Measurements from ENCODE around the gene NDC80.
"Not testable (repeated sequence)": the region's sequence is repeated elsewhere in the genome, so short reads cannot be mapped to it uniquely, and the experiment has no call there.

NDC80 gene

GRCh38 chr18:2629003-2629402 lies 57.6 kb downstream of the NDC80 start:
- no peak for DNase-seq

DNA sequence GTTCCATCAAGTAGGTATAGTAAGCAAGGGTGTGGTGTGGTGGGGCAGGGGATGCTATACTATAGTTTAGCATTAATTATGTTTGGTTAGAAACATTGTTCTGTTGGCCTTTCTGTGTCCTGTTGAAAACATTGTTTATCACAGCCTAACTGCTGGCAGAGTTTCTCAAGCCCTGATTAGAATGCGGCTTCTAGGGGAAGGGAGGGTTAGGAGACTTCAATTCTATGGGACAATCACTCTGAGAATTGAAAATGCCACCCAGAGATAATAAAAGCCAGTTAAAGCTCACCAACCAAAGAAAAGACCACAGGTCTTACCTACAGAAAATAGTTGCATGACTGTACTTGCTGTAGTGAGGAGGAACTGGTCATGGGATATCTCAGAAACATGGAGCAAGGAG lies 64.2 kb downstream of the NDC80 start:
- no peak for DNase-seq

- DNase-seq, result no peak
Observed at GRCh38 chr18:2636126-2636631, 64.8 kb downstream of the NDC80 start.

DNA sequence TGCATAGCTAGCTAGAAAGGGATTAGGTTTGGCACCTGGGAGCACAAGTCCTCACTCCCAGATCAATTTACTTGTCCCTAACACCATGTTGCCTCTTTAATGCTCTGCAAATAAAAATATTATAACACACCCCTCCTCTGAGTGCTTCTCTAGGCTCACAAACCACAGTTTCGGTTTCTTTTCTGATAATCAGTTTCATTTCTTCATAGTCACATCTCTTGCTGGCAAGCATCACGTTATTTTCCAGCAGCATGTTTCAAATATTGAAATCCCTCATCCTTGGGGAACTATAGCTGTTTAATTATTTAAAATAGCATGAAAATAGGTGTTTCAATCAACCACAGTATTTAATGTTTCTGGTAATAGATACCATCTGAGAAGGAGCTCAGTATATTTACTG lies 70.3 kb downstream of the NDC80 start:
- DNase-seq, result no peak

GRCh38 chr18:2642771-2643170 lies 71.4 kb downstream of the NDC80 start:
- DNase-seq, result no peak

DNA sequence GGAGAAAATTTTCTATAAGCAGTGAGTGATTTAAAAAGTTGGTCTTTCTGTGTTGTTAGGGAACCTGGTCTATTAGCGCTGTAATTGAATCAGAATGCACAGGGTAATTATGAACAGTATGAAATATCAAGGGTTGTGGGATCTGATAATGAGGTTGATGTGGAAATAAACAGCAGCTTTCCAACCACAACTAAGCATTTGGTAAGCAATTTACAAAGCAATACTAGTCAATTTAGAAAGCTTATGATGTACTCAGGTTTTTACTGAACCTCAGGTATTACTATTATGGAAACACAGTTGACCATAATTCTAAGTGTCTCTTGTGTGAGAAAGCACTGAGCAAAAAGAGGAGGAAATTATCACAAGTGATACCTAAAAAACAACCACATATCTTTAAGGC lies 73.2 kb downstream of the NDC80 start:
- no peak for DNase-seq

DNA sequence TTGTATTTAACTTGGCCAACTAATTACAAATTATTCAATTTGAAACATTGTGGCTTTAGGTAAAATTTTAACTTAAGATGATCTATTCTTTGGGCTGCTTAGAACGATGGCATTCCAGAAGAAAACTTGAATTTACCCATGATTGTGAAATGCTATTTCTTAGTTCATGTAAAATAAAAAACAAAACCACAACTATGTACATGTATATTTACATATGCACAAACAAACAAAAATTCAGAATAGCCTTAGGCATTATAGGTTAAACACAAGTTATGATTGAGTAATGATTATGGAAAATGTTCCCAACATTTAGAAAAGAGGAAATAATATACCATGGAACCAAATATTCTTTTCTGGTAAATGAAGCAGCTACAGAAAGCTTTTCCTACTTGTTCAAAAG lies 80.6 kb downstream of the NDC80 start:
- DNase-seq, result no peak

DNA sequence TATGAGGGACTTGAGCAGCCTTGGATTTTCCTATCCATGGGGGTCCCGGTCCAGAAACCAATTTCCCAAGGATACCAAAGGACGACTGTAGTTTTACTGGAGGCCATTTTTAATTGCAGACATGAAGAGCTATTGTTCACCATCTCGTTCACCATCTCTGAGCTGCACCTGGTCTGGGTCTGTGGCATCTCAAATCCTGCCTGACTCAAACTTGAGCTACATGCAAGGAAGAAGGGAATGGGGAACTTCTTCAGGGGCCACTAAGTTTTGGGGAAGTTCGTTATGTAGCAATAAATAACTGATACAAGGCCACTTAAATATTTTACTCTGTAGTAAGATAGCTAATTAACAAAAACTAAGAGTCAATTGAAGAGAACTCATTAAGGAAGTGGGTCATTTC lies 82.1 kb downstream of the NDC80 start:
- DNase-seq, result no peak

DNA sequence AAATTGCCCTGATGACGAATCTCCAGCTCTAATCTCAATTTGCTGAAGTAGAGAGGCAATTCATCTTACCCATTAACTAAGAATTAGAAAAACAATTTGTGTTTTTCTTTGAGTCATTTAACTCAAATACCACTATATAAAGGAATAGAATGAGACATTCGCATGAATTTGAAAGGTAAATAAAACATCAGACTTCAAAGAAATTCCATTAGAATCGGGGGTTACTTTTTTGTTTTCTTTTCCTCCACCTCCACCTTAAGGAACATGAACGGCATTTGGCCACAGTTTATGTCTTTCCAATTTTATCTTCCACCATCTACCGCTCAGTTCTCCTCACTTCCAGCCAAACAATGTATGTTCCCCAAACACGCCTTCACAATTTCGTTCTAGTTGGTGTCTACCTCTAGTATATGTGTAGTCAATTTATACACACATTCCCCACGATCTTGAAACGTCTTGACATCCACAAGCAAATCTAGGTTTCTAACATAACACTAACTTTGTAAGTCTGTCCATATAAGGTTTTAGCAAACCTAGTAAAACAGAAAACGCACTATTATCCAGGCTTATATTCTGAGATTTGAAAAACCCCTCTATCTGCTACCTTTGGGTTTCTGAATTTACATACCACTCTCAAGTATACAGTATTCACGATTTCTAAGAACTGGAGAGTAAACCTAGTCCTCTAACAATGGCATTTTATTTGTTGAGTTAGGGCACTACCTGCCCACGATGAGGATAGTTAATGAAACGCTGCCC lies 83.0 kb downstream of the NDC80 start:
- DNase-seq, result no peak

GRCh38 chr18:2654928-2655177 lies 83.5 kb downstream of the NDC80 start:
- DNase-seq, result no peak

DNA sequence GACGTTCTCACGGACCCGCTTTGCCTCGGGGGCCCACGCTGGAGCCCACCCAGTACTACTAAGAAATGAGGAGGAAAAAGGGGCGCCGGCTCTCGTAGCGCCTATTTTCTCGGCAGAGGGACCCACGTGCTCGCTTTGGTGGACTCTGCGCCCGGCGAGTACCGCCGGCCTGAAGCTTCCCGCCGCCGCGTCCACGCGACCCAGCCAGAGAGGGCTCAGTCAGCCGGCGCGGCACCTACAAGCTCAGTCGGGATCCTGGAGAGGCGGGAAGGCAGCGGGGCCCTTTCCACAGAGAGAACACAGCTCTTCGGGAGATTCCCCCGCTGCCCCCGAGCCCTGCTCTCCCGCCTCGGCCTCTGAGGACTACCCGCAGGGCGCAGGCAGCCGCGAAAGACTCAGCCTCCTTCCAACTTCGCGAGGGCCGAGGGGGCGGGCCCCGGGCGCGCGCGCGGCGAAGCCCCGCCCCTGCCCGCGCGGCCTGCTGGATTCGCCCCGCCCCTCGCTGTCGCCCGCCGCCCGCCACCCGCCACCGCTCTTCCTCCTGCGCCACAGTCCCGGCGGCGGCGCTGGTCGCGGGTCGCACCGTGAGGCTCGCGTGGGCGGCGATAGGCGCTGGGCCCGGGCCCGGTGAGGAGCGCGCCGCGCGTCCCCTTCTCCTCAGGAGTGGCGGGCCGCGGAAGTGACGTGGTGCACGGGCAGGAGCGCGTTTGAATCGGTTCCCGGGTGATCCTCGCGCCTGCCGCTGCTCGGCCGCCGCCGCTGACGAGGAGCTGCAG lies 84.0 kb downstream of the NDC80 start, which contains the start of gene SMCHD1:
SMCHD1 (plus strand) TSS at position 549 of the 776 bp plus-strand sequence. CDS start 350 bp downstream, outside the sequence.
- peak; percentile 57 for DNase-seq

GRCh38 chr18:2655954-2656236 lies 84.5 kb downstream of the NDC80 start:
- DNase-seq, result no peak

DNA sequence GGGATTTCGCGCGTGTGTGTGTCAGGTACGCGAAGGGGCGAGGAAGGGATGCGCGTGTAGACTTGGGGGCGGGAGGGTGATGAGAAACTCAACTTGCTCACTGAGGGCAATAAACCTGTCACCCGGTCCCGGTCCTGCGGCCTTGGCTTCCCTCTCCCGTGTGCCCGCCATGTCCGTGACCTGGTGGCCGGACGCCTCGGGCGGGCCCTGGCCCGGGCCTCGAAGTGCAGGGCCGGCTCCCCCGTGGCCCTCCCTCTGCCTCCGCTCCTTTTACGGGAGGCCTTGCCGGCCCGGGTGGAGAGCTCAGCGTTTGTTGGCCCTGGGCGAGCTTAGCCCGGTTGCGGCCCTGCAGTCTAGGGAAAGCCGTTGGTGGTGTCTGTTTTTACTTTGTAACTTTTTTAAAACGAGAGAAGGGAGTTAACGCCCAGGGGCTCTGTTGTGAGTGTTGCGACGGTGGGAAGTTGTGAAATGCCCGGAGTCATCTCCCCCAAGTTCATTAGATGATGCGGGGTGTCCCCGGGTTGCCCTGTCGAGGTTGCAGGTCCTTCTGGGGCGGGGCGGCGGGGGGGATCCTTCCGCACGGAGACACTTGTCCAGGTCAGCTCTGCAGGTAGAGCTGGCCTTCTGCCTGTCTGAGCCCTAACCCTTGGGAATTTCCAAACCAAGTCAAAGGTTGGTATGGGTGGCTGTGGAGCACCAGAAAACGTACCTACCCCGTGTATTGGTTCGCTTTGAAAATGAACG lies 85.1 kb downstream of the NDC80 start:
- no peak for DNase-seq

DNA sequence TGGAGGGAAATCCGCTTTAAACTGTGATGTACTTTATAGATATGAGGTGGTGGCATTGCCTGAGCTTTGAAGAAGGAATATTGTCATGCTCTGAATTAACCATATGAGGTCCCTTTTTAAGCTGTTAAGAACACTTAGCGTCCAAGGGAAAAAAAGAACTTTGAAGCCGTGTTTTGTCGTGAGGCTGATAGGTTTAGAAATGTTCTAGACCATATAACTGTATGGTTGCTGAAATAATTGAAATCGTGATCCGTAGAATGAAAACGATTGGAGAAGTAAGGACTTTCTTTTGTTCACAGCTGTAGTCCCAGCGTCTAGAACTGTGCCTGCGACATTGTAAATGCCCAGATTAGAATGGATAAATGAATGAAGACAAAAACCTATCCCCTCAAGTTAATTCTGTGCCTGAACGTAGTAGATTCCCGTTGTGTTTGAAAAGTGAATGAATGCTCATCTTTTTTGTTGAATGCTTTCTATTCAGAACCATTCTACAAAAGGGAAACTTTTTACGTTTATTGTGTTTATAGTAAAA lies 85.7 kb downstream of the NDC80 start:
- no peak for DNase-seq

- no peak for DNase-seq
Observed at GRCh38 chr18:2657788-2658458, 86.6 kb downstream of the NDC80 start.

GRCh38 chr18:2660849-2661248 lies 89.5 kb downstream of the NDC80 start:
- not testable (repeated sequence) for DNase-seq

DNA sequence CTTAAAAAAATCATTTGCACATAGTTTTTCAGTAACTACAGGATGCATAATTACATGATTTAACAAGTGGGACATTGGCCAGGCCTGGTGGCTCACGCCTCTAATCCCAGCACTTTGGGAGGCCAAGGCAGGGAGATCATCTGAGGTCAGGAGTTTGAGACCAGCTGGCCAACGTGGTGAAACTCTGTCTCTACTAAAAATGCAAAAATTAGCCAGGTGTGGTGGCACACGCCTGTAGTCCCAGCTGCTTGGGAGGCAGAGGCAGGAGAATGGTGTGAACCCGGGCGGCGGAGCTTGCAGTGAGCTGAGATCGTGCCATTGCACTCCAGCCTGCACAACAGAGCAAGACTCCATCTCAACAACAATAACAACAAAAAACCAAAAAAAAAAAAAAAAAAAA lies 90.9 kb downstream of the NDC80 start:
- not testable (repeated sequence) for DNase-seq

GRCh38 chr18:2662990-2663389 lies 91.6 kb downstream of the NDC80 start:
- DNase-seq, result no peak
